WTC11 (cell line): ENCODE results near the gene LOXL1. TPM values are rescaled to one million over a fixed set of nuclear protein-coding genes. Genes with fewer than 3 reads are reported as not detected.

Experiments
- ATAC-seq: fragments of 200-7000 bp; cut with Tn5 transposase; 2 replicates; pipeline ENCODE4 v1.10.0; 2021; ENCODE audit warnings: mild to moderate bottlenecking, moderate library complexity
- CTCF ChIA-PET: fragments of 300-600 bp; sonication (Branson Sonifier 250); formaldehyde crosslinking; loops from one replicate; lab custom pipeline; 2021; ENCODE audit warnings: antibody characterized with exemption; lab: Charles Lee
- POLR2A ChIA-PET: fragments of 350-600 bp; sonication (Branson Sonifier 250); formaldehyde crosslinking; loops from one replicate; lab custom pipeline; 2021; ENCODE audit warnings: antibody characterized with exemption; lab: Charles Lee
- DNase-seq: peaks from one replicate; pipeline ENCODE4 v3.0.0; 2021; ENCODE audit warnings: low spot score
- H3K27ac Mint-ChIP-seq: 2 replicates; pipeline ENCODE4 v1.8.0; 2021; ENCODE audit warnings: mixed read lengths
- H3K27me3 Mint-ChIP-seq: 2 replicates; pipeline ENCODE4 v1.8.0; 2021; ENCODE audit warnings: low read depth, mild to moderate bottlenecking, moderate library complexity, mixed read lengths
- H3K36me3 Mint-ChIP-seq: 2 replicates; pipeline ENCODE4 v1.8.0; 2021; ENCODE audit warnings: mixed read lengths
- H3K4me1 Mint-ChIP-seq: 2 replicates; pipeline ENCODE4 v1.8.0; 2022; ENCODE audit warnings: mixed read lengths
- H3K4me3 Mint-ChIP-seq: 2 replicates; pipeline ENCODE4 v1.8.0; 2021; ENCODE audit warnings: mild to moderate bottlenecking, moderate library complexity, mixed read lengths
- H3K9me3 Mint-ChIP-seq: 2 replicates; pipeline ENCODE4 v1.8.0; 2021; ENCODE audit warnings: mixed read lengths
- E2F1 ChIP-seq: sonication (generic); formaldehyde crosslinking; IDR thresholded peaks from 2 replicates; pipeline ENCODE4 v1.8.0; 2022; ENCODE audit warnings: mild to moderate bottlenecking, missing genetic modification reagents
- EMX1 ChIP-seq: fragments of 250-450 bp; sonication (Bioruptor Pico); IDR thresholded peaks from 2 replicates; pipeline ENCODE4 v1.8.0; 2021; ENCODE audit warnings: mild to moderate bottlenecking
- ETV6 ChIP-seq: sonication (generic); formaldehyde crosslinking; IDR thresholded peaks from 2 replicates; pipeline ENCODE4 v1.8.1; 2022; ENCODE audit warnings: mild to moderate bottlenecking, missing genetic modification reagents
- FOXJ3 ChIP-seq: sonication (generic); formaldehyde crosslinking; IDR thresholded peaks from 2 replicates; pipeline ENCODE4 v1.9.0; 2021; ENCODE audit warnings: missing genetic modification reagents, mild to moderate bottlenecking, borderline replicate concordance
- GABPB1 ChIP-seq: sonication (generic); formaldehyde crosslinking; IDR thresholded peaks from 2 replicates; pipeline ENCODE4 v1.8.1; 2023; ENCODE audit warnings: mild to moderate bottlenecking, missing genetic modification reagents
- HMGA2 ChIP-seq: fragments of 250-450 bp; sonication (Bioruptor Pico); IDR thresholded peaks from 2 replicates; pipeline ENCODE4 v1.4.0; 2021; ENCODE audit warnings: mild to moderate bottlenecking, moderate library complexity
- MXD4 ChIP-seq: fragments of 250-450 bp; sonication (Bioruptor Pico); IDR thresholded peaks from 2 replicates; pipeline ENCODE4 v1.8.0; 2021; ENCODE audit warnings: mild to moderate bottlenecking, moderate library complexity, borderline replicate concordance
- NFATC4 ChIP-seq: fragments of 250-450 bp; sonication (Bioruptor Pico); IDR thresholded peaks from 2 replicates; pipeline ENCODE4 v1.9.0; 2021; ENCODE audit warnings: mild to moderate bottlenecking
- PRRX2 ChIP-seq: fragments of 250-450 bp; sonication (Bioruptor Pico); IDR thresholded peaks from 2 replicates; pipeline ENCODE4 v1.8.0; 2021; ENCODE audit warnings: mild to moderate bottlenecking
- RELA ChIP-seq: sonication (generic); formaldehyde crosslinking; IDR thresholded peaks from 2 replicates; pipeline ENCODE4 v1.8.1; 2022; ENCODE audit warnings: missing genetic modification reagents, mild to moderate bottlenecking, borderline replicate concordance
- ZNF232 ChIP-seq: sonication (generic); formaldehyde crosslinking; IDR thresholded peaks from 2 replicates; pipeline ENCODE4 v1.8.0; 2022; ENCODE audit warnings: mild to moderate bottlenecking, missing genetic modification reagents
- ZNF281 ChIP-seq: sonication (generic); formaldehyde crosslinking; IDR thresholded peaks from 2 replicates; pipeline ENCODE4 v1.8.0; 2023; ENCODE audit warnings: mild to moderate bottlenecking, missing genetic modification reagents
- ZNF416 ChIP-seq: fragments of 250-450 bp; sonication (Bioruptor Pico); IDR thresholded peaks from 2 replicates; pipeline ENCODE4 v1.9.0; 2021; ENCODE audit warnings: mild to moderate bottlenecking, inconsistent platforms
- total RNA-seq: library from RNA; stranded (reverse); gene quantifications from 3 replicates; pipeline ENCODE4 v1.2.3, GENCODE V29; 2021
- TF ChIP-seq, protein P1 (sequence below): sonication (generic); formaldehyde crosslinking; IDR thresholded peaks from 2 replicates; pipeline ENCODE4 v1.8.1; 2022; ENCODE audit warnings: missing genetic modification reagents, borderline replicate concordance
- TF ChIP-seq, protein P2 (sequence below): fragments of 250-450 bp; sonication (Bioruptor Pico); IDR thresholded peaks from 2 replicates; pipeline ENCODE4 v2.1.2; 2022; ENCODE audit warnings: mild to moderate bottlenecking, moderate library complexity
- TF ChIP-seq, protein P3 (sequence below): fragments of 200-600 bp; IDR thresholded peaks from 2 replicates; pipeline ENCODE4 v1.8.0; 2022; ENCODE audit warnings: antibody characterized with exemption
- TF ChIP-seq, protein P4 (sequence below): fragments of 250-450 bp; sonication (Bioruptor Pico); IDR thresholded peaks from 2 replicates; pipeline ENCODE4 v1.9.0; 2021; ENCODE audit warnings: mild to moderate bottlenecking, borderline replicate concordance
- TF ChIP-seq, protein P5 (sequence below): sonication (generic); formaldehyde crosslinking; IDR thresholded peaks from 2 replicates; pipeline ENCODE4 v1.8.0; 2022; ENCODE audit warnings: mild to moderate bottlenecking, missing genetic modification reagents

Gene LOXL1
- total RNA-seq, 1 experiment from 2014 or later = 10.6 TPM

DNA sequence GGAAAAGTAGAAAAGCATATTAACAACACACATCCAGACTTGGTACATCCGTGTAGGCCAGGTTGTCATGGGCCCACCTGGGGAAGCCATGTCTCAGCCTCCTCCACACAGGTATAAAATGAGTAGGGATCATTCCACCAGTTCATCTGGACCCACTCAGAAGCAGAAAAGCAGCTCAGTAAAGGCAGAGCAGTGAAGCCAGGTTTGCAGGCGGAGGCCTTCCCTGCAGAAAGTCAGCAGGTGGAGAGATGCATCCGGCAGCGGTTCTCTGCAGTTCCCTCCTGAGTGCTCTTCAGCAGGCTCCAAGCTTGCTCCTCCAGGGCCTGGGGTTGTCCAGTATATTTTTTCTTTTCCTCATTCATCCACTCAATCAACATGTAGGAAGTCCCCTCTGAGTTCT is 22.1 kb downstream of the LOXL1 start:
- DNase-seq (no peak), ATAC-seq (no peak)
- peaks cover 10% of the 10 kb centered on the region for H3K4me1 Mint-ChIP-seq
- H3K4me3 Mint-ChIP-seq = no peak overlapping the region
- no peaks in the 10 kb centered on the region for H3K36me3 Mint-ChIP-seq
- no peaks in the 10 kb centered on the region for H3K9me3 Mint-ChIP-seq
- CTCF ChIA-PET = interaction anchor here (1.3 to 7.3 kb wide), 5 partner anchors 12 to 100 kb away, joined by 3 to 93 read pairs (median 7); partner anchors contain the start of gene LOXL1
- peaks cover 3% of the 10 kb centered on the region; the same call in 1 of the 2 replicates for H3K27me3 Mint-ChIP-seq
- no peak for TF ChIP-seq MXD4 (CRISPR knock-in tag)
- no peak overlapping the region for H3K27ac Mint-ChIP-seq
- POLR2A ChIA-PET = no interaction called here

GRCh38 chr15:73948982-73949381 is 22.7 kb downstream of the LOXL1 start:
- H3K27me3 Mint-ChIP-seq = peaks cover 3% of the 10 kb centered on the region; the same call in 1 of the 2 replicates
- no peak for ATAC-seq
- peaks cover 10% of the 10 kb centered on the region for H3K4me1 Mint-ChIP-seq
- no peak overlapping the region for H3K4me3 Mint-ChIP-seq
- H3K27ac Mint-ChIP-seq = no peak overlapping the region
- no peaks in the 10 kb centered on the region for H3K36me3 Mint-ChIP-seq
- POLR2A ChIA-PET = no interaction called here
- TF ChIP-seq NFATC4 (CRISPR knock-in tag) (no peak), ETV6 (no peak), FOXJ3 (CRISPR knock-in tag) (no peak), HMGA2 (CRISPR knock-in tag) (no peak), RELA (CRISPR knock-in tag) (no peak), ZNF281 (CRISPR knock-in tag) (no peak), ZNF416 (no peak), EMX1 (CRISPR knock-in tag) (no peak), E2F1 (CRISPR knock-in tag) (no peak), PRRX2 (CRISPR knock-in tag) (no peak), ZNF232 (no peak), GABPB1 (CRISPR knock-in tag) (no peak)
- TF ChIP-seq, protein P1, sequence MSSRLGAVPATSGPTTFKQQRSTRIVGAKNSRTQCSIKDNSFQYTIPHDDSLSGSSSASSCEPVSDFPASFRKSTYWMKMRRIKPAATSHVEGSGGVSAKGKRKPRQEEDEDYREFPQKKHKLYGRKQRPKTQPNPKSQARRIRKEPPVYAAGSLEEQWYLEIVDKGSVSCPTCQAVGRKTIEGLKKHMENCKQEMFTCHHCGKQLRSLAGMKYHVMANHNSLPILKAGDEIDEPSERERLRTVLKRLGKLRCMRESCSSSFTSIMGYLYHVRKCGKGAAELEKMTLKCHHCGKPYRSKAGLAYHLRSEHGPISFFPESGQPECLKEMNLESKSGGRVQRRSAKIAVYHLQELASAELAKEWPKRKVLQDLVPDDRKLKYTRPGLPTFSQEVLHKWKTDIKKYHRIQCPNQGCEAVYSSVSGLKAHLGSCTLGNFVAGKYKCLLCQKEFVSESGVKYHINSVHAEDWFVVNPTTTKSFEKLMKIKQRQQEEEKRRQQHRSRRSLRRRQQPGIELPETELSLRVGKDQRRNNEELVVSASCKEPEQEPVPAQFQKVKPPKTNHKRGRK (CRISPR knock-in tag) = no peak
- TF ChIP-seq, protein P2, sequence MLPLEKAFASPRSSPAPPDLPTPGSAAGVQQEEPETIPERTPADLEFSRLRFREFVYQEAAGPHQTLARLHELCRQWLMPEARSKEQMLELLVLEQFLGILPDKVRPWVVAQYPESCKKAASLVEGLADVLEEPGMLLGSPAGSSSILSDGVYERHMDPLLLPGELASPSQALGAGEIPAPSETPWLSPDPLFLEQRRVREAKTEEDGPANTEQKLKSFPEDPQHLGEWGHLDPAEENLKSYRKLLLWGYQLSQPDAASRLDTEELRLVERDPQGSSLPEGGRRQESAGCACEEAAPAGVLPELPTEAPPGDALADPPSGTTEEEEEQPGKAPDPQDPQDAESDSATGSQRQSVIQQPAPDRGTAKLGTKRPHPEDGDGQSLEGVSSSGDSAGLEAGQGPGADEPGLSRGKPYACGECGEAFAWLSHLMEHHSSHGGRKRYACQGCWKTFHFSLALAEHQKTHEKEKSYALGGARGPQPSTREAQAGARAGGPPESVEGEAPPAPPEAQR (CRISPR knock-in tag) = no peak
- TF ChIP-seq, protein P3, sequence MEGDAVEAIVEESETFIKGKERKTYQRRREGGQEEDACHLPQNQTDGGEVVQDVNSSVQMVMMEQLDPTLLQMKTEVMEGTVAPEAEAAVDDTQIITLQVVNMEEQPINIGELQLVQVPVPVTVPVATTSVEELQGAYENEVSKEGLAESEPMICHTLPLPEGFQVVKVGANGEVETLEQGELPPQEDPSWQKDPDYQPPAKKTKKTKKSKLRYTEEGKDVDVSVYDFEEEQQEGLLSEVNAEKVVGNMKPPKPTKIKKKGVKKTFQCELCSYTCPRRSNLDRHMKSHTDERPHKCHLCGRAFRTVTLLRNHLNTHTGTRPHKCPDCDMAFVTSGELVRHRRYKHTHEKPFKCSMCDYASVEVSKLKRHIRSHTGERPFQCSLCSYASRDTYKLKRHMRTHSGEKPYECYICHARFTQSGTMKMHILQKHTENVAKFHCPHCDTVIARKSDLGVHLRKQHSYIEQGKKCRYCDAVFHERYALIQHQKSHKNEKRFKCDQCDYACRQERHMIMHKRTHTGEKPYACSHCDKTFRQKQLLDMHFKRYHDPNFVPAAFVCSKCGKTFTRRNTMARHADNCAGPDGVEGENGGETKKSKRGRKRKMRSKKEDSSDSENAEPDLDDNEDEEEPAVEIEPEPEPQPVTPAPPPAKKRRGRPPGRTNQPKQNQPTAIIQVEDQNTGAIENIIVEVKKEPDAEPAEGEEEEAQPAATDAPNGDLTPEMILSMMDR = no peak
- TF ChIP-seq, protein P4, sequence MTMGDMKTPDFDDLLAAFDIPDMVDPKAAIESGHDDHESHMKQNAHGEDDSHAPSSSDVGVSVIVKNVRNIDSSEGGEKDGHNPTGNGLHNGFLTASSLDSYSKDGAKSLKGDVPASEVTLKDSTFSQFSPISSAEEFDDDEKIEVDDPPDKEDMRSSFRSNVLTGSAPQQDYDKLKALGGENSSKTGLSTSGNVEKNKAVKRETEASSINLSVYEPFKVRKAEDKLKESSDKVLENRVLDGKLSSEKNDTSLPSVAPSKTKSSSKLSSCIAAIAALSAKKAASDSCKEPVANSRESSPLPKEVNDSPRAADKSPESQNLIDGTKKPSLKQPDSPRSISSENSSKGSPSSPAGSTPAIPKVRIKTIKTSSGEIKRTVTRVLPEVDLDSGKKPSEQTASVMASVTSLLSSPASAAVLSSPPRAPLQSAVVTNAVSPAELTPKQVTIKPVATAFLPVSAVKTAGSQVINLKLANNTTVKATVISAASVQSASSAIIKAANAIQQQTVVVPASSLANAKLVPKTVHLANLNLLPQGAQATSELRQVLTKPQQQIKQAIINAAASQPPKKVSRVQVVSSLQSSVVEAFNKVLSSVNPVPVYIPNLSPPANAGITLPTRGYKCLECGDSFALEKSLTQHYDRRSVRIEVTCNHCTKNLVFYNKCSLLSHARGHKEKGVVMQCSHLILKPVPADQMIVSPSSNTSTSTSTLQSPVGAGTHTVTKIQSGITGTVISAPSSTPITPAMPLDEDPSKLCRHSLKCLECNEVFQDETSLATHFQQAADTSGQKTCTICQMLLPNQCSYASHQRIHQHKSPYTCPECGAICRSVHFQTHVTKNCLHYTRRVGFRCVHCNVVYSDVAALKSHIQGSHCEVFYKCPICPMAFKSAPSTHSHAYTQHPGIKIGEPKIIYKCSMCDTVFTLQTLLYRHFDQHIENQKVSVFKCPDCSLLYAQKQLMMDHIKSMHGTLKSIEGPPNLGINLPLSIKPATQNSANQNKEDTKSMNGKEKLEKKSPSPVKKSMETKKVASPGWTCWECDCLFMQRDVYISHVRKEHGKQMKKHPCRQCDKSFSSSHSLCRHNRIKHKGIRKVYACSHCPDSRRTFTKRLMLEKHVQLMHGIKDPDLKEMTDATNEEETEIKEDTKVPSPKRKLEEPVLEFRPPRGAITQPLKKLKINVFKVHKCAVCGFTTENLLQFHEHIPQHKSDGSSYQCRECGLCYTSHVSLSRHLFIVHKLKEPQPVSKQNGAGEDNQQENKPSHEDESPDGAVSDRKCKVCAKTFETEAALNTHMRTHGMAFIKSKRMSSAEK (CRISPR knock-in tag) = no peak
- TF ChIP-seq, protein P5, sequence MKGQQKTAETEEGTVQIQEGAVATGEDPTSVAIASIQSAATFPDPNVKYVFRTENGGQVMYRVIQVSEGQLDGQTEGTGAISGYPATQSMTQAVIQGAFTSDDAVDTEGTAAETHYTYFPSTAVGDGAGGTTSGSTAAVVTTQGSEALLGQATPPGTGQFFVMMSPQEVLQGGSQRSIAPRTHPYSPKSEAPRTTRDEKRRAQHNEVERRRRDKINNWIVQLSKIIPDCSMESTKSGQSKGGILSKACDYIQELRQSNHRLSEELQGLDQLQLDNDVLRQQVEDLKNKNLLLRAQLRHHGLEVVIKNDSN (CRISPR knock-in tag) = no peak
- TF ChIP-seq, all 79 proteins: peak for 0
- DNase-seq = no peak
- H3K9me3 Mint-ChIP-seq = no peaks in the 10 kb centered on the region
- CTCF ChIA-PET = interaction anchor here (1.1 to 7.3 kb wide), 7 partner anchors 13 to 99 kb away, joined by 3 to 93 read pairs (median 5); partner anchors contain the start of gene LOXL1
